ENCODE measurements around the gene MYO1B. TPM values are rescaled to one million over a fixed set of nuclear protein-coding genes. Genes with fewer than 3 reads are reported as not detected.

MYO1B gene
- total RNA-seq, 1 experiment from 2014 or later = 43.6 TPM

DNA sequence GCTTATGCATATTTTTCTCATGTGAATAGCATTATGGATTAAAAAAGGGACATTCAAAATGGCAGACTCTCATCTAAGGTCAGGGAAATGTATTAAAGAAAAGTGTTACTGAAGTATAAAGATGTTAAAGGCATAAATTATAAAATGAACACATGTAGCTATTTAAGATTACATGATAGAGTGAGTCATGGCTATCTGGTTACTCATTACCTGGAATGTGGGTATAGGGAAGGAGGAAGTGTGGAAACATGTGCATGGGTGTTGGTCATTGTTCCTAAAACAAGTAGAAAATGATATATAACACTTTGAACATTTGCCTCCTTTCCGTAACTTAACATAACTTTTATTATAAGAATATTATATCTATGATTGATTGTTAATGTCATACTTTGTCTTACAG, 66.4 kb downstream of the MYO1B start:
- CTCF ChIA-PET = no interaction called here
- H3K27me3 Mint-ChIP-seq (ENCODE audit: low read depth) = no peaks in the 10 kb centered on the region
- DNase-seq (ENCODE audit: low spot score) (no peak), ATAC-seq (no peak)
- peaks cover 17% of the 10 kb centered on the region for H3K4me1 Mint-ChIP-seq
- no peaks in the 10 kb centered on the region; the same call in 1 of the 2 replicates for H3K9me3 Mint-ChIP-seq
- no peak overlapping the region for H3K4me3 Mint-ChIP-seq
- no peak overlapping the region for H3K27ac Mint-ChIP-seq
- POLR2A ChIA-PET = no interaction called here
- no peaks in the 10 kb centered on the region for H3K36me3 Mint-ChIP-seq
- TF ChIP-seq SMAD3 (CRISPR knock-in tag; IDR thresholded peaks at IDR 0.05; ENCODE audit: borderline replicate concordance) = no peak
- no peak for TF ChIP-seq OVOL2 (CRISPR knock-in tag; IDR thresholded peaks at IDR 0.05; ENCODE audit: borderline replicate concordance)

DNA sequence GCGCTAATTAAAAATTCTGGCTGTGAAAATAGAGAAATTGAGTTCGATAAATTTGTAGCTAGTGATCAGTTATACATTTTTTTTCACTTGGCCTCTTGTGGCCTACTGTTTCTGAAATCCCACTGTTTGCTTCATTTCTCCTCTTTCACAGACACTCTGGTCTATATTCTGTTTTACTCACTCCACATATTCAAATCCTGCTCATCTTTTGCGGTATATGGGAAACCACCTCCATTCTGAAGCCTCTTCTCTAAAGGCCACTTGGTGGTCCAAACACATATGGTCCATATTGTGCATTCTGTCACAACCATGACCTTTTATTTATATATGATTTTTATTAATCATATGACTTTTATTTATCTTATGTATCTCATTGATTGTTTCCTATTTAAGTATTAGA, 67.0 kb downstream of the MYO1B start:
- H3K27ac Mint-ChIP-seq = no peak overlapping the region
- CTCF ChIA-PET = no interaction called here
- ATAC-seq (no peak), DNase-seq (ENCODE audit: low spot score) (no peak)
- H3K9me3 Mint-ChIP-seq = no peaks in the 10 kb centered on the region; the same call in 1 of the 2 replicates
- H3K4me3 Mint-ChIP-seq = no peak overlapping the region
- H3K36me3 Mint-ChIP-seq = no peaks in the 10 kb centered on the region
- peaks cover 18% of the 10 kb centered on the region for H3K4me1 Mint-ChIP-seq
- POLR2A ChIA-PET = no interaction called here
- no peak for TF ChIP-seq ZNF232 (CRISPR knock-in tag; IDR thresholded peaks at IDR 0.05)
- no peak for TF ChIP-seq GABPB1 (CRISPR knock-in tag; IDR thresholded peaks at IDR 0.05)
- no peak for TF ChIP-seq ZNF671 (CRISPR knock-in tag; IDR thresholded peaks at IDR 0.05)
- TF ChIP-seq PRRX2 (CRISPR knock-in tag; IDR thresholded peaks at IDR 0.05) = no peak
- no peaks in the 10 kb centered on the region for H3K27me3 Mint-ChIP-seq (ENCODE audit: low read depth)

- H3K27ac Mint-ChIP-seq = no peak overlapping the region
- ATAC-seq = no peak
- no peak overlapping the region for H3K4me3 Mint-ChIP-seq
- POLR2A ChIA-PET = no interaction called here
- no peaks in the 10 kb centered on the region for H3K9me3 Mint-ChIP-seq
- DNase-seq (ENCODE audit: low spot score) = no peak
- TF ChIP-seq ZNF671 (CRISPR knock-in tag; IDR thresholded peaks at IDR 0.05) (no peak), TEAD1 (CRISPR knock-in tag; IDR thresholded peaks at IDR 0.05) (no peak), ZNF263 (CRISPR knock-in tag; IDR thresholded peaks at IDR 0.05; ENCODE audit: low read depth) (no peak), OVOL2 (CRISPR knock-in tag; IDR thresholded peaks at IDR 0.05; ENCODE audit: borderline replicate concordance) (no peak)
- CTCF ChIA-PET = no interaction called here
- peaks cover 16% of the 10 kb centered on the region for H3K4me1 Mint-ChIP-seq
- H3K27me3 Mint-ChIP-seq (ENCODE audit: low read depth) = no peaks in the 10 kb centered on the region
- H3K36me3 Mint-ChIP-seq = no peaks in the 10 kb centered on the region
Measured at GRCh38 chr2:191312662-191313061, 67.5 kb downstream of the MYO1B start.

- H3K27me3 Mint-ChIP-seq (ENCODE audit: low read depth) = no peaks in the 10 kb centered on the region
- ChIA-PET POLR2A (no interaction called here), CTCF (interaction anchor here (1.1 kb wide), 1 partner anchor 12 kb away, joined by 3 read pairs; no protein-coding TSS in a partner anchor)
- H3K9me3 Mint-ChIP-seq = no peaks in the 10 kb centered on the region
- no peaks in the 10 kb centered on the region for H3K36me3 Mint-ChIP-seq
- H3K27ac Mint-ChIP-seq = no peak overlapping the region
- ATAC-seq (no peak), DNase-seq (ENCODE audit: low spot score) (no peak)
- peaks cover 34% of the 10 kb centered on the region for H3K4me1 Mint-ChIP-seq
- TF ChIP-seq ZNF423 (CRISPR knock-in tag; IDR thresholded peaks at IDR 0.05) (no peak), ZNF263 (CRISPR knock-in tag; IDR thresholded peaks at IDR 0.05; ENCODE audit: low read depth) (no peak), FOXJ3 (CRISPR knock-in tag; IDR thresholded peaks at IDR 0.05; ENCODE audit: borderline replicate concordance) (no peak), ETV6 (CRISPR knock-in tag; IDR thresholded peaks at IDR 0.05) (no peak), ELF4 (CRISPR knock-in tag; IDR thresholded peaks at IDR 0.05; ENCODE audit: low read depth) (no peak), ERG (CRISPR knock-in tag; IDR thresholded peaks at IDR 0.05) (no peak), IRF2 (CRISPR knock-in tag; IDR thresholded peaks at IDR 0.05; ENCODE audit: borderline replicate concordance, low read depth) (no peak), NR2C2 (CRISPR knock-in tag; IDR thresholded peaks at IDR 0.05) (no peak), ZNF416 (CRISPR knock-in tag; IDR thresholded peaks at IDR 0.05) (no peak), TCF7 (CRISPR knock-in tag; IDR thresholded peaks at IDR 0.05; ENCODE audit: low read depth) (no peak), RELA (CRISPR knock-in tag; IDR thresholded peaks at IDR 0.05; ENCODE audit: borderline replicate concordance) (no peak), E2F5 (CRISPR knock-in tag; IDR thresholded peaks at IDR 0.05) (no peak), GTF2I (CRISPR knock-in tag; conservative IDR thresholded peaks at IDR 0.05) (no peak), ZNF671 (CRISPR knock-in tag; IDR thresholded peaks at IDR 0.05) (no peak), ZNF281 (CRISPR knock-in tag; IDR thresholded peaks at IDR 0.05) (no peak)
- H3K4me3 Mint-ChIP-seq = no peak overlapping the region
Measured at GRCh38 chr2:191314697-191315364, 69.6 kb downstream of the MYO1B start.
